Cardiac atrium fibroblast (primary cell): Measurements from ENCODE around the gene THAP3. TPM values are rescaled to one million over a fixed set of nuclear protein-coding genes. Genes with fewer than 3 reads are reported as not detected.

Experiments
- total RNA-seq: library from RNA; depleted of rRNA; stranded (reverse); fragments of >200 nt; gene quantifications from 2 replicates; pipeline ENCODE4 v1.2.3, GENCODE V29; 2015

The THAP3 gene, protein sequence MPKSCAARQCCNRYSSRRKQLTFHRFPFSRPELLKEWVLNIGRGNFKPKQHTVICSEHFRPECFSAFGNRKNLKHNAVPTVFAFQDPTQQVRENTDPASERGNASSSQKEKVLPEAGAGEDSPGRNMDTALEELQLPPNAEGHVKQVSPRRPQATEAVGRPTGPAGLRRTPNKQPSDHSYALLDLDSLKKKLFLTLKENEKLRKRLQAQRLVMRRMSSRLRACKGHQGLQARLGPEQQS
- 13.4 and 19.3 TPM in 2 replicates for total RNA-seq

DNA sequence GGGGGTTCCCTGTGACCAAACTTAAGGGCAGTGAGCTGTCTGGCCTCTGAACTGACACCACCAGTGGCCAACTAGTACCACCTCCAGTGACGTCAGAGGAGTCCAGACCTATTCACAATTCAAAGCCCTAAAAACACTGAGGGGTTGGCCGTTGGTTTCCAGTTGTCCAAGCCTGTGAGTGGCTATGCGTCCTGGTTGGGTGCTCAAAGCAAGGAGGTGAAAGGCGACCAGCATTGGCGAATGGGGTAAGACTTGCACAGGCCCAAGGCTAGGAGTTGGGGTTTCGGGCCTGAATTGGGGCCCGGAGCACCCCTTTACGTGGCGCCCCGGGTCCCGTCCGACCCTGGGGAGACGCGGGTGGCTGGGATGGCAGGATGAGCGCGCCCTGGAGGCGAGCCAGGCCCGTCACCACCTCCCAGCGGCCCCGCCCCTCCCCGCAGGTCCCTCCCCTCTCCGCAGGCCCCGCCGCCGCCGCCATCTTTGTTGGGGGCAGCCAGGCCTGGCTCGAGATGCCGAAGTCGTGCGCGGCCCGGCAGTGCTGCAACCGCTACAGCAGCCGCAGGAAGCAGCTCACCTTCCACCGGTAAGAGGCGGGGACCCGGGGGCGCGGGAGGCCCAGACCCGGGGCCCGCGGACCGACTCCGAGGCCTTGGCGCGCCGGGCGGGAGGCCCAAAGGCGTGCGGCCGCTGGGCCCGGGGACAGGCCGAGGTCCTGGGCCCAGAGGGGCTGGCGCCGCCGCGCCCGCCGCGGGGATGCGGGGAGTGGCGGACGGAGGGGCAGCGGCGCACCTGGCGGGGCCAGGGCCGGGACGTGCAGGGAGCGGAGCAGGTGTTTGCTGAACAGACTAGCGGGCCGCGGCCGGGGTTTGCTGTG is at the start of gene THAP3:
Gene THAP3, plus strand, starts transcription at position 159 of the 874 bp plus-strand sequence. Its CDS starts 351 bp downstream, at position 510.

DNA sequence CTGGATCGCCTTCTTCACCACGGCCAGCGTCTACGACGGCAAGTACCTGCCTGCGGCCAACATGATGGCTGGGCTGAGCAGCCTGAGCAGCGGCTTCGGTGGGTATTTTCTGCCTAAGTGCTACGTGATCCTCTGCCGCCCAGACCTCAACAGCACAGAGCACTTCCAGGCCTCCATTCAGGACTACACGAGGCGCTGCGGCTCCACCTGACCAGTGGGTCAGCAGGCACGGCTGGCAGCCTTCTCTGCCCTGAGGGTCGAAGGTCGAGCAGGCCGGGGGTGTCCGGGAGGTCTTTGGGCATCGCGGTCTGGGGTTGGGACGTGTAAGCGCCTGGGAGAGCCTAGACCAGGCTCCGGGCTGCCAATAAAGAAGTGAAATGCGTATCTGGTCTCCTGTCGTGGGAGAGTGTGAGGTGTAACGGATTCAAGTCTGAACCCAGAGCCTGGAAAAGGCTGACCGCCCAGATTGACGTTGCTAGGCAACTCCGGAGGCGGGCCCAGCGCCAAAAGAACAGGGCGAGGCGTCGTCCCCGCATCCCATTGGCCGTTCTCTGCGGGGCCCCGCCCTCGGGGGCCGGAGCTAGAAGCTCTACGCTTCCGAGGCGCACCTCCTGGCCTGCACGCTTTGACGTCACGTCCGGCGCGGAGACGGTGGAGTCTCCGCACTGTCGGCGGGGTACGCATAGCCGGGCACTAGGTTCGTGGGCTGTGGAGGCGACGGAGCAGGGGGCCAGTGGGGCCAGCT is 45.1 kb upstream of the THAP3 start, which contains the start of gene ZBTB48:
Gene ZBTB48, plus strand, starts transcription at position 621 of the 745 bp plus-strand sequence. CDS start 616 bp downstream, outside the sequence.

DNA sequence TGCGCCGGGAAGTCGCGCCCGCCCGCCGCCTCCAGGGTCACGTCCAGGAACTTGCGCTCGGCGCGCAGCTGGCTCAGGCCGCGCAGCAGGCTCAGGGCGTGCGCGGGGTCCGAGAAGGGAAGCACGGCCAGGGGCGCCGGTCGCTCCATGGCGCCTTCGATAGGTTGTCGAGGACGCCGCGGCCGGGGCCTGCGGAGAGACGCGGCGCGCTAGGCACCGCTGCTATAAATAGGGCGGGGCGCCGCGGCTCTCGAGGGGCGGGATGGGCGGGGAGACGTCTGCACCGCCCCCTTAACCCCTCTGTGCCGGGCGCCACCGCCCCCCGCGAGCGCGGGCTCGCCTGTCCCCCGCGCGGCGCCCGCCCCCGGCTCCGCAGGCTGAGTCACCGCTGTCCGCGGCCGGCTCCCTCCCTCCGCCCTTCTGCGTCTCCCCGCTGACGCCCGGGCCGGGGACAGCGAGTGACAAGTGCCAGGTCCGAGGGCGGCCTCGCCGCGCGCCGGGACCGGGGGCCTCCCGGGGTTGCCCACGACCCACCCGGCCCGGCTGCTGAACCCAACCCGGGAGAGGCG is 21.9 kb upstream of the THAP3 start, which contains the start of gene KLHL21:
Gene KLHL21, minus strand, starts transcription at position 201 of the 569 bp plus-strand sequence. Its CDS starts 52 bp downstream, at position 149.

DNA sequence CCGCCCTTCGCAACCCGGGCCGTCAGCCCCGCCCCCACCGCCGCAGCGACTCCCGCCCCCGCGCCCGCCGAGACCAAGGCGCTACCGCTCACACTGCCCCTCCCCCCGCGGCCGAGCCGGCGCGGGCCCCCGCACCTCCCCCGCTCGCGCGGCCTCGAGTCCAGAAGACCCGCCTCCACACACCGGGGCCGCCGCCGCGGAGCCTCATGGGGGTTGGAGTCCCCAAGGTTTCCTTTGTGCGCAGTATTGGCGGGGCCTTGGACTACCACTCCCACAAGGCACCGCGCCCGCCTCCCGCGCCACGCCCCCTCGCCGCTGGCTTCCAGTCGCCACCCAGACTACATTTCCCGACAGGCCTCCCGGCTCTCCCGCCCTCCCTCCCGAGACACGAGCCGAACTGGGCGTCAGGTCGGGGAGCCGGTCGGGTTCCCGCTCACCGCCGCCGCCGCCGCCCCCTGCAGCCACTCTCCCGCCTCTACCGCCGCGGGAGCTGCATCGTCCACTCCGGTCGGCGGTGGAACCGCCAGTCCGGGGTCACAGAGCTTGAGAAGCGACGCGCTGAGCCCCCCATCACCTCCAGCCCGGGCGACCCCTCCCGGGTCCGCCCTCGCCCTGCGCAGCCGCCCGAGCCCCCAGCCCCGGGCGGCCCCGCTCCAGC is 11.2 kb upstream of the THAP3 start, which contains the start of gene PHF13:
Gene PHF13, plus strand, starts transcription at position 371 of the 658 bp plus-strand sequence. CDS start 336 bp downstream, outside the sequence.

Other genes with a start within 250 kb of the THAP3 start
- gene ACOT7, start 231.1 kb upstream of the THAP3 start, total RNA-seq, result 27.8 and 37.9 TPM in 2 replicates
- gene HES2, start 204.9 kb upstream of the THAP3 start, total RNA-seq, result 0.49 and 3.1 TPM in 2 replicates
- gene ESPN, start 200.1 kb upstream of the THAP3 start, total RNA-seq, result 0.18 TPM in 1 of 2 replicates, not detected in the other
- gene TNFRSF25, start 158.7 kb upstream of the THAP3 start, total RNA-seq, result 5.1 and 5.7 TPM in 2 replicates
- 7.8 and 9.2 TPM in 2 replicates for gene PLEKHG5, start 133.2 kb upstream of the THAP3 start, total RNA-seq
- gene NOL9, start 70.4 kb upstream of the THAP3 start, total RNA-seq, result 13.6 and 16.1 TPM in 2 replicates
- not detected in 2 replicates for gene TAS1R1, start 69.6 kb upstream of the THAP3 start, total RNA-seq
- gene ZBTB48, start 44.9 kb upstream of the THAP3 start, total RNA-seq, result 11.3 and 12.6 TPM in 2 replicates
- 37.7 and 39.5 TPM in 2 replicates for gene KLHL21, start 22.0 kb upstream of the THAP3 start, total RNA-seq
- gene PHF13, start 11.1 kb upstream of the THAP3 start, total RNA-seq, result 8.8 and 10.2 TPM in 2 replicates
- 29.2 and 37.9 TPM in 2 replicates for gene DNAJC11, start 76.9 kb downstream of the THAP3 start, total RNA-seq
- gene CAMTA1, start 160.6 kb downstream of the THAP3 start, total RNA-seq, result 79.4 and 81.1 TPM in 2 replicates